IPS-18a (cell line): ENCODE results near the gene EDEM2.
"Not testable (repeated sequence)": the region's sequence is repeated elsewhere in the genome, so short reads cannot be mapped to it uniquely, and the experiment has no call there.

ENCODE experiments used
- H3K27ac ChIP-seq: one replicate; pipeline ENCODE4 v1.5.1; 2013; ENCODE audit warnings: low read length
- H3K27me3 ChIP-seq: one replicate; pipeline ENCODE4 v1.6.1; 2013; ENCODE audit warnings: mild to moderate bottlenecking, low read length; ENCODE audit not compliant: control insufficient read depth, insufficient read depth
- H3K36me3 ChIP-seq: one replicate; pipeline ENCODE4 v1.6.1; 2013; ENCODE audit warnings: low read depth, low read length; ENCODE audit not compliant: control insufficient read depth
- H3K4me1 ChIP-seq: one replicate; pipeline ENCODE4 v1.6.1; 2013; ENCODE audit warnings: low read depth, low read length; ENCODE audit not compliant: control insufficient read depth
- H3K4me3 ChIP-seq: one replicate; pipeline ENCODE4 v1.5.1; 2013; ENCODE audit warnings: low read length
- H3K9ac ChIP-seq: one replicate; pipeline ENCODE4 v1.6.1; 2013; ENCODE audit warnings: mild to moderate bottlenecking, low read length, moderate library complexity
- H3K9me3 ChIP-seq: one replicate; pipeline ENCODE4 v1.6.1; 2013; ENCODE audit warnings: low read depth, low read length; ENCODE audit not compliant: control insufficient read depth

The EDEM2 gene, protein sequence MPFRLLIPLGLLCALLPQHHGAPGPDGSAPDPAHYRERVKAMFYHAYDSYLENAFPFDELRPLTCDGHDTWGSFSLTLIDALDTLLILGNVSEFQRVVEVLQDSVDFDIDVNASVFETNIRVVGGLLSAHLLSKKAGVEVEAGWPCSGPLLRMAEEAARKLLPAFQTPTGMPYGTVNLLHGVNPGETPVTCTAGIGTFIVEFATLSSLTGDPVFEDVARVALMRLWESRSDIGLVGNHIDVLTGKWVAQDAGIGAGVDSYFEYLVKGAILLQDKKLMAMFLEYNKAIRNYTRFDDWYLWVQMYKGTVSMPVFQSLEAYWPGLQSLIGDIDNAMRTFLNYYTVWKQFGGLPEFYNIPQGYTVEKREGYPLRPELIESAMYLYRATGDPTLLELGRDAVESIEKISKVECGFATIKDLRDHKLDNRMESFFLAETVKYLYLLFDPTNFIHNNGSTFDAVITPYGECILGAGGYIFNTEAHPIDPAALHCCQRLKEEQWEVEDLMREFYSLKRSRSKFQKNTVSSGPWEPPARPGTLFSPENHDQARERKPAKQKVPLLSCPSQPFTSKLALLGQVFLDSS

DNA sequence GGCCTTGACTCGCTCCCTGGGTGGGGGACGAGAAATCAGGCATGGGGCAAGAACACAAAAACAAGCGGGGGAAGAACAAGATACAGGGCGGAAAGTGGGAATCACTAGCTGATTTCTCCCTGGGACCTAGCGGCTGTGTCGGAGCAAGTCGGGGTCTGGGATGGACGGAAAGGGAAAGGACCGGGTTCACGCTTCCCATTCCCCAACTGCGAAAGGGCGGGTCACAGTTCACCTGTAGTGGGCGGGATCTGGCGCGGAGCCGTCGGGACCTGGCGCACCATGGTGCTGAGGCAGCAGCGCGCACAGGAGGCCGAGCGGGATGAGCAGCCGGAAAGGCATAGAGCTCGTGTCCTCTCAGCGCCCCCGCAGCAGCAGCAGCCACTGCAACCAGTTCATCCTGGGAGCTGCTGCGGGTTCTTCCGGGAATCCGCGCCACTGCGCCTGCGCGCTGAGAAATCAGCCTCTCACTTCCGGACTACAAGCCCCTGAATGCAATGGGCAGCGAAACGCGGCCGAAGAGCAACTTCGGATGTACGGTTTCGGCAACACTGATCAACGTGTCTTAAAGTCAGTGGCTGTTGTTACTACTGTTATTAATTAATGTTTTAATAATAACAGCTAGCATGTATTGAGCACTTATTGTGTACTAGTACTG lies at the start of gene EDEM2:
EDEM2 (minus strand) TSS at position 417 of the 655 bp plus-strand sequence; CDS start at position 339, 78 bp downstream.
- no peaks in the 10 kb centered on the region for H3K27me3 ChIP-seq
- H3K4me3 ChIP-seq, result peak within 1 kb of the TSS; percentile 59
- peak within 1 kb of the TSS; percentile 39 for H3K9ac ChIP-seq
- peaks cover 6% of the 10 kb centered on the region for H3K4me1 ChIP-seq
- H3K36me3 ChIP-seq, result peaks cover 4% of the 10 kb centered on the region
- no peaks in the 10 kb centered on the region for H3K9me3 ChIP-seq
- H3K27ac ChIP-seq, result no peak within 1 kb of the TSS

- no peaks in the 10 kb centered on the region for H3K36me3 ChIP-seq
- peaks cover 21% of the 10 kb centered on the region for H3K9me3 ChIP-seq
- H3K27me3 ChIP-seq, result no peaks in the 10 kb centered on the region
- peaks cover 5% of the 10 kb centered on the region for H3K4me1 ChIP-seq
- H3K4me3 ChIP-seq, result no peak overlapping the region
- H3K9ac ChIP-seq, result no peak overlapping the region
- H3K27ac ChIP-seq, result no peak overlapping the region
These were observed 49.2 kb upstream of the EDEM2 start for GRCh38 chr20:35196313-35196712.

DNA sequence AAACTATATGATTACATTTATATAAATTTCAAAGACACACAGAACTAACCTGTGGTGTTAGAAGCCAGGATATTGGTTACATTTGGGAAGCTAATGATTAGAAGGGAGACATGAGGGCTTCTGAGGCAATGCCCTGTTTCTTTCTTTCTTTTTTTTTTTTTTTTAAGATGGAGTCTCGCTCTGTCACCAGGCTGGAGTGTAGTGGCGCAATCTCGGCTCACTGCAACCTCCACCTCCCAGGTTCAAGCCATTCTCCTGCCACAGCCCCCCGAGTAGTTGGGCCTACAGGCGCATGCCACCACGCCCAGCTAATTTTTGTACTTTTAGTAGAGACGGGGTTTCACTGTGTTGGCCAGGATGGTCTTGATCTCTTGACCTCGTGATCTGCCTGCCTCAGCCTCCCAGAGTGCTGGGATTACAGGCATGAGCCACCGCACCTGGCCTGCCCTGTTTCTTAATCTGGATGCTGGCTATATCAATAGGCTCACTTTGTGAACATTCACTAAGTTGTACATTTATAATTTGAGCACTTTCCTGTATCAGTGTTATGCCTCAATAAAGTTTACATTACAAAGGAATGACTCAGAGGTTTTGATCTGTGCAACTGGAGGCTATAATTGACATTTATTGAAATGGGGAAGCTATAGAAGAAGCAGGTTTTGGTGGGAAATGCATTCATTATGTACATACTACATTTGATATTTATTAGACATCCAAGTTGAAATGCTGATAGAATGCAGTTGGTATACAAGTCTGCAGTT lies 46.1 kb upstream of the EDEM2 start:
- not testable (repeated sequence) for H3K4me1 ChIP-seq, H3K36me3 ChIP-seq, H3K4me3 ChIP-seq, H3K27ac ChIP-seq, H3K9ac ChIP-seq, H3K27me3 ChIP-seq
- peaks cover 17% of the 10 kb centered on the region for H3K9me3 ChIP-seq

DNA sequence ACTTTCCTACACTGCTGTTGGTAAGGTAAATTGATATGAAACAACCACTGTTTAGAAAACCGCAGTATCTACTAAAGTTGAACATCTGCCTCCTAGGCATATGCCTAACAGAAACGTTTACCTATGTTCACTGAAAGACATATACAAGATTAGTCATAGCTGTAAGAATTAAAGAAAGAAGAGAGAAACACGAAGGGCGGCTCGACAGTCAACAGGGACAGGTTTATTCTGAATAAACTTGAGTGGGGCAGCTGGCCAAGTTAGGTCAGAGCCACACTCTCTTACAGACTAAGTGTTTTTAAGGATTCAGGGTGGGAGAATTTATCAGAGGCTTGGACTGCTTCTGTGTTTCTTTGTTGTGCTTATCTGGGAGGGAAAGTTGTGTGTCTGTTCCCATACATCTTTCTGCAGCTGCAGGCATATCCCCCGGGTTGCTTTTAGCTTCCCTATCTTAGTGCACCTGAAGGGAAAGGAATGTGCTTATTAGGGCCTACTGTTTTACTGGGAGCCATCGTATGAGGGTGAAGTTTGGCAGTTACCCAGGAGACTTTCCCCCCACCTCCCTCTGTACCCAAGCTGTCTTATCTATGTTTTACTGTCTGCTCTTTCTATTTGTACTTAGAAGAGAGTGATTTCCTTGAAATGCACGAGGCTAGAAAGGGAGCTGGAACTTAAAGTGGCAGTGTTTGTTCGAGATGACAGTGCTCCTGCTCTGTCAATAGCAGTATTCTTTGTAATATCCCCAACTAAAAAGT lies 45.2 kb upstream of the EDEM2 start:
- H3K9ac ChIP-seq, result no peak overlapping the region
- peaks cover 14% of the 10 kb centered on the region for H3K9me3 ChIP-seq
- no peak overlapping the region for H3K27ac ChIP-seq
- H3K27me3 ChIP-seq, result no peaks in the 10 kb centered on the region
- H3K4me1 ChIP-seq, result peaks cover 5% of the 10 kb centered on the region
- no peaks in the 10 kb centered on the region for H3K36me3 ChIP-seq
- H3K4me3 ChIP-seq, result no peak overlapping the region

DNA sequence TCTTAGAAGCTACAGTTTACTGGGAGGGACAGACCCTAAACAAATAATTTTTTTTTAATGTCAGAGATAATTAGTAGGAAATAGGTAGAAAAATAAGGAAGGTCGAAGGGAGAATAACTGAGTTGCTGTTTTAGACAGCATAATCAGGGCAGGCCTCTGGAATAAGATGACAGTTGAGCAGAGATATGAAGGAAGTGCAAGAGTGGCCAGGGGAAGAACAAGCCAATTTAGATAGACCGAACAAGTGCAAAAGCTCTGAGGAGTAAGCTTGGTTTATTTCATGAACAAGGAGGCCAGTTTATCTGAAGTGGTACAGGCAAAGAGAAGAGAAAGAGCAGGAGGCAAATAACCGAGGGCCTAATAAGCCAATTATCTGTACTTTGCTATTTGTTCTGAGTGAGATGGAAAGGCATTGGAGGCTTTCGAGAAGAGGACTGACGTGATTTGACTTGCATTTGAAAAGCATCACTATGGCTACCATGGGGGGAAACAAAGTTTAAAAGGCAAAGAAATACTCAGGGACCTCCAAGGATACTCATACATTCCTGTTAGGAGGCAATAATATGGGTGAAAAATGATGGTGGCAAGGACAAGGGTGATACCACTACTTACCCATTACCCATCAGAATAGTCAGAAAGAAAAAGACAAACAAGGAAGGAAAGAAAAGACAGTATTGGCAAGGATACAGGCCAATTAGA lies 44.4 kb upstream of the EDEM2 start:
- Histone ChIP-seq H3K9me3 (peaks cover 9% of the 10 kb centered on the region), H3K27ac (no peak overlapping the region), H3K4me1 (peaks cover 5% of the 10 kb centered on the region), H3K9ac (no peak overlapping the region), H3K27me3 (no peaks in the 10 kb centered on the region), H3K36me3 (no peaks in the 10 kb centered on the region), H3K4me3 (no peak overlapping the region)

GRCh38 chr20:35190556-35190955 lies 43.4 kb upstream of the EDEM2 start:
- Histone ChIP-seq H3K36me3 (no peaks in the 10 kb centered on the region), H3K27ac (no peak overlapping the region), H3K4me3 (no peak overlapping the region), H3K4me1 (peaks cover 5% of the 10 kb centered on the region), H3K9ac (no peak overlapping the region), H3K27me3 (no peaks in the 10 kb centered on the region), H3K9me3 (peaks cover 5% of the 10 kb centered on the region)

DNA sequence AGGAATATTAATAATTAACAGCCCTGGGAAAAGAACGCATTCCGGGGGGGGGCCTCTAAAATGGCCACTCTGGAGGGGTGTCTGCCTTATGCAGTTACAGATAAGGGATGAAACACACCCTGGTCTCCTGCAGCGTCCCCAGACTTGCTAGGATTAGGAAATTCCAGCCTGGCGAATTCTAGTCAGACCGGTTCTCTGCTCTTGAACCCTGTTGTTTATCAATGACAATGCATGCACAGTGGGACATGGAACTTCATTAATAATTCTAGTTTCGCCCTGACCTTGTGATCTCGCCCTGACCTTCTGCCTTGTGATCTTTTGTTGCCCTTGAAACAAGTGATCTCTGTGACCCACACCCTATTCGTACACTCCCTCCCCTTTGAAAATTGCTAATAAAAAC lies 42.1 kb upstream of the EDEM2 start:
- not testable (repeated sequence) for H3K27me3 ChIP-seq, H3K36me3 ChIP-seq, H3K4me3 ChIP-seq, H3K27ac ChIP-seq, H3K9ac ChIP-seq, H3K9me3 ChIP-seq, H3K4me1 ChIP-seq

DNA sequence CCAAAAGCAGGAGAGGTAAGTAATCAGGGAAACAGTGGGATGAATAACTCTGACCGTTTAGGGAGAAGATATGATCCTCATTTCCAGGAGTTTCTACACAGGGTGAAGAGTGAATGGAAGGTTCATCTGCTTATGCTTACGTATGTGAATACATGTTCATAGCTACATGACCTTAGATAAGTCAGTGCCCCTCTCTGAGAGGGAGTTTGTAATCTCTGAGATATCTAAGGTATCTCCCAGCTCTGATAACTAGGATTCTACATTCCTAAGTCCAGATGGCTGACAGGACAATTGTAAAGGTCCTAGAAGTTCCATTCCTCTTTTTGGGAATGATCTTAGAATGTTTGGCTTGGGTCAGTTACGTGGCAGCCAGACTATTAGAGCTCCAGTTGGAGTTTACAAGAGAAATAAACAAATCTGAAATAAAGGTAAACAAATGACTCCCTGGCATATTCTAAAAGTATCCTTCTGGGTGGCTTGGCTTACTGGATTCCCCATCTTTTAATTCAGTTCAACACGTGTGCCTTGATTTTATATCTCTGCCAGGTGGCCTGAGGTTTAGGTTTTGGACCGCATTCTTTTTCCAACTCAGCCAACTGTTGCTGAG lies 40.6 kb upstream of the EDEM2 start:
- H3K9ac ChIP-seq, result no peak overlapping the region
- no peaks in the 10 kb centered on the region for H3K36me3 ChIP-seq
- H3K27me3 ChIP-seq, result no peaks in the 10 kb centered on the region
- H3K4me1 ChIP-seq, result peaks cover 5% of the 10 kb centered on the region
- no peak overlapping the region for H3K27ac ChIP-seq
- no peak overlapping the region for H3K4me3 ChIP-seq
- peaks cover 5% of the 10 kb centered on the region for H3K9me3 ChIP-seq

- not testable (repeated sequence) for H3K4me3 ChIP-seq, H3K36me3 ChIP-seq, H3K4me1 ChIP-seq
These were observed 39.7 kb upstream of the EDEM2 start for GRCh38 chr20:35186691-35187289.

GRCh38 chr20:35181731-35182130 lies 34.6 kb upstream of the EDEM2 start:
- Histone ChIP-seq H3K9me3 (no peaks in the 10 kb centered on the region), H3K4me1 (no peaks in the 10 kb centered on the region), H3K27me3 (no peaks in the 10 kb centered on the region), H3K9ac (no peak overlapping the region), H3K4me3 (no peak overlapping the region), H3K27ac (no peak overlapping the region), H3K36me3 (no peaks in the 10 kb centered on the region)

More at GRCh38 chr20:35186691-35187289, 39.7 kb upstream of the EDEM2 start:
- not testable (repeated sequence) for H3K9me3 ChIP-seq, H3K9ac ChIP-seq, H3K27me3 ChIP-seq, H3K27ac ChIP-seq
